AG04450 (cell line): ENCODE data around the gene LYZ. TPM values are rescaled to one million over a fixed set of nuclear protein-coding genes. Genes with fewer than 3 reads are reported as not detected.

Experiments used
- CTCF ChIA-PET: fragments of 300-600, 350-600 bp; formaldehyde crosslinking; extraction: SDS; loops from one replicate; lab custom pipeline; 2022; ENCODE audit warnings: antibody characterized with exemption, inconsistent platforms; lab: Charles Lee
- POLR2A ChIA-PET: fragments of 350-600 bp; formaldehyde crosslinking; extraction: SDS; loops from one replicate; lab custom pipeline; 2021; ENCODE audit warnings: antibody characterized with exemption, inconsistent platforms; lab: Yijun Ruan, JAX
- DNase-seq: peaks from one replicate; pipeline ENCODE4 v3.0.0-alpha.2; 2011; ENCODE audit warnings: low read depth, low spot score
- H3K27ac ChIP-seq: one replicate; pipeline ENCODE4 v1.5.1; 2012; ENCODE audit warnings: low read depth, low read length, control low read depth
- H3K27me3 ChIP-seq: one replicate; pipeline ENCODE4 v1.6.0; 2012; ENCODE audit warnings: low read length; ENCODE audit not compliant: control insufficient read depth, insufficient read depth
- H3K4me3 ChIP-seq: 2 replicates; pipeline ENCODE4 v1.5.1; 2011; ENCODE audit warnings: mild to moderate bottlenecking, low read depth, low read length, control low read depth
- H3K9me3 ChIP-seq: 2 replicates; pipeline ENCODE4 v1.5.1; 2012; ENCODE audit warnings: low read length; ENCODE audit not compliant: control insufficient read depth, insufficient read depth
- CTCF ChIP-seq: IDR thresholded peaks from 2 replicates; pipeline ENCODE4 v1.5.1; 2011; ENCODE audit warnings: low read depth, low read length, control low read depth, inconsistent platforms
- polyA plus RNA-seq: library from polyadenylated mRNA; depleted of rRNA; stranded (reverse); fragments of >200 nt; gene quantifications from 2 replicates; pipeline ENCODE4 v1.2.3, GENCODE V29; 2011

The LYZ gene
- polyA plus RNA-seq, 1 experiment = not detected

GRCh38 chr12:69334158-69334557, 14.0 kb upstream of the LYZ start:
- Histone ChIP-seq H3K9me3 (no peaks in the 10 kb centered on the region), H3K4me3 (no peak overlapping the region), H3K27ac (no peak overlapping the region), H3K27me3 (peaks cover 28% of the 10 kb centered on the region)
- no peak for TF ChIP-seq CTCF
- ChIA-PET POLR2A (no interaction called here), CTCF (interaction anchor here (1.4 kb wide), 1 partner anchor 24 kb away, joined by 5 read pairs; no protein-coding TSS in a partner anchor)
- DNase-seq = no peak

GRCh38 chr12:69337311-69338090, 10.7 kb upstream of the LYZ start:
- no peak for DNase-seq
- no peaks in the 10 kb centered on the region for H3K9me3 ChIP-seq
- POLR2A ChIA-PET = no interaction called here
- TF ChIP-seq CTCF = no peak
- CTCF ChIA-PET = interaction anchor here (2.7 kb wide), 1 partner anchor 20 kb away, joined by 24 read pairs; no protein-coding TSS in a partner anchor
- no peak overlapping the region for H3K27ac ChIP-seq
- H3K4me3 ChIP-seq = no peak overlapping the region
- peaks cover 18% of the 10 kb centered on the region for H3K27me3 ChIP-seq

GRCh38 chr12:69338120-69338859, 9.9 kb upstream of the LYZ start:
- Histone ChIP-seq H3K4me3 (no peak overlapping the region), H3K27me3 (peaks cover 20% of the 10 kb centered on the region), H3K27ac (no peak overlapping the region), H3K9me3 (no peaks in the 10 kb centered on the region)
- ChIA-PET CTCF (interaction anchor here (2.7 kb wide), 1 partner anchor 19 kb away, joined by 24 read pairs; no protein-coding TSS in a partner anchor), POLR2A (no interaction called here)
- no peak for TF ChIP-seq CTCF
- no peak for DNase-seq

- ChIA-PET POLR2A (no interaction called here), CTCF (interaction anchor here (2.7 kb wide), 1 partner anchor 19 kb away, joined by 24 read pairs; no protein-coding TSS in a partner anchor)
- no peak overlapping the region for H3K4me3 ChIP-seq
- no peaks in the 10 kb centered on the region for H3K9me3 ChIP-seq
- TF ChIP-seq CTCF = no peak
- DNase-seq = no peak
- peaks cover 26% of the 10 kb centered on the region for H3K27me3 ChIP-seq
- no peak overlapping the region for H3K27ac ChIP-seq
These were observed 9.2 kb upstream of the LYZ start for GRCh38 chr12:69338936-69339335.
